ENCODE results near the gene MPV17L2.

DNA sequence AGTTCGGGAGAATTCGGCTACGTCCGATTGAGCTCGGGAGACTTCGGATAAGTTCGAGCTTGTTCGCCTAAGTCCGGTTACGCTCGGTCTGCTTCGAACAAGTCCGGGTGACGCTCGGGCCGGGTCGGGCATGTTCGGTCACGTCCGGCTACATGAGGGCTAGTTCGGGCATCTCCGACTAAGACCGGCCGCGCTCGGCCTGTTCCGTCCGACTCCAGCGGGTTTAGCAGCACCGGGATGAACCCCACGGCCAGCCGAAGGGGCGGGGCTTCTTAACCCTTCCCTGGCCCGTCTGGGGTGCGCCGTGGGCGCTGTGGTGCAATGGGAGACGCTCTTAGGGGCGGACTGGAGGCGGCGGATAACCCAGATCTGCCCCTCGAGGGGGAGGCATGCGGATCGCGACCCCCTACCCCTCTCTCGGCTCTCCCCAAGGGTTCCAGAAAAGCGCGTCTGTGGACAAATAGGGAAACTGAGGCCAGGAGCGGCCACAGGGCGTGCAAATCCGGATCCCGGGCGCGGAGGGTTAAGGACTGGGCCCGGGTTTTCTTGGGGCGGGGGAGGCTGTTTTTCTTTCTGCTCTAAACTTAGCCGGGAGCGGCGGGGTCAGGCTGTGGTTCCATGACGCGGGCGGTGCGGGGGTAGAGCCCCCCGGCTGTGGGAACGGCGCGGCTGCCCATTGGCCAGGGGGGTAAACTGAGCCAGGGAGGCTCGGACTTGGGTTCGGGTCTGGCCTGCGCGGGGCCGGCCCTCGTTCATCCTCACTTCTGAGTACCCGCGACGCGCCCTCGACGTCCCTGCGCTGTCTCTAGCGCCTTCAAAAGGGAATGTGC is 31.7 kb downstream of the MPV17L2 start:
- TF ChIP-seq, protein P1, sequence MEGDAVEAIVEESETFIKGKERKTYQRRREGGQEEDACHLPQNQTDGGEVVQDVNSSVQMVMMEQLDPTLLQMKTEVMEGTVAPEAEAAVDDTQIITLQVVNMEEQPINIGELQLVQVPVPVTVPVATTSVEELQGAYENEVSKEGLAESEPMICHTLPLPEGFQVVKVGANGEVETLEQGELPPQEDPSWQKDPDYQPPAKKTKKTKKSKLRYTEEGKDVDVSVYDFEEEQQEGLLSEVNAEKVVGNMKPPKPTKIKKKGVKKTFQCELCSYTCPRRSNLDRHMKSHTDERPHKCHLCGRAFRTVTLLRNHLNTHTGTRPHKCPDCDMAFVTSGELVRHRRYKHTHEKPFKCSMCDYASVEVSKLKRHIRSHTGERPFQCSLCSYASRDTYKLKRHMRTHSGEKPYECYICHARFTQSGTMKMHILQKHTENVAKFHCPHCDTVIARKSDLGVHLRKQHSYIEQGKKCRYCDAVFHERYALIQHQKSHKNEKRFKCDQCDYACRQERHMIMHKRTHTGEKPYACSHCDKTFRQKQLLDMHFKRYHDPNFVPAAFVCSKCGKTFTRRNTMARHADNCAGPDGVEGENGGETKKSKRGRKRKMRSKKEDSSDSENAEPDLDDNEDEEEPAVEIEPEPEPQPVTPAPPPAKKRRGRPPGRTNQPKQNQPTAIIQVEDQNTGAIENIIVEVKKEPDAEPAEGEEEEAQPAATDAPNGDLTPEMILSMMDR (IDR thresholded peaks at IDR 0.05): no peak
- TF ChIP-seq POLR2AphosphoS5 (IDR thresholded peaks at IDR 0.05) (no peak), POLR2A (IDR thresholded peaks at IDR 0.05) (no peak)

All from breast epithelium (tissue), 3 donors.